Activated gamma-delta T cell treated with Interleukin-2 at 50 U/mL for 16 hours (primary cell): Measurements from ENCODE around the gene FAM50B.

ENCODE experiments used
- DNase-seq: peaks from one replicate; pipeline ENCODE4 v3.0.0-alpha.2; 2020

Gene FAM50B

DNA sequence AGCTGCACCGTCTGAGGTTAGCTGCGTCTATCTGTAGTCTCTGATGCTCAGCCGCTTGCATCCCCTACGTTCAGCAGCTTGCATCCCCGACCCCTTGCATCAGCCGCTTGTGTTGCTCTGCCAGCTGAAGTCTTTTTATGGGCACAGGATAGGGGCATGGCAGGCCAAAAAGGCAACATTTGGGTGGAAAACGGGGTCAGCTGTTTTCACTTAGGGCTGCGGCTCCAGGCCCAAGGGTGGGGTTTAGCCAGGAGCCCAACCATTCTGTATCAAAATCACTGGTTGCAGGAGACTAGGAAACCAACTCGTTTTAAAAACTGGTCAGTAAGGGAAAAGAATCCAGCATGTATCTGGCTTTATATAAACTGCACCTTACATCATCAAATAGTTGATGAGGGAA is 49.9 kb downstream of the FAM50B start:
- DNase-seq, result no peak

DNA sequence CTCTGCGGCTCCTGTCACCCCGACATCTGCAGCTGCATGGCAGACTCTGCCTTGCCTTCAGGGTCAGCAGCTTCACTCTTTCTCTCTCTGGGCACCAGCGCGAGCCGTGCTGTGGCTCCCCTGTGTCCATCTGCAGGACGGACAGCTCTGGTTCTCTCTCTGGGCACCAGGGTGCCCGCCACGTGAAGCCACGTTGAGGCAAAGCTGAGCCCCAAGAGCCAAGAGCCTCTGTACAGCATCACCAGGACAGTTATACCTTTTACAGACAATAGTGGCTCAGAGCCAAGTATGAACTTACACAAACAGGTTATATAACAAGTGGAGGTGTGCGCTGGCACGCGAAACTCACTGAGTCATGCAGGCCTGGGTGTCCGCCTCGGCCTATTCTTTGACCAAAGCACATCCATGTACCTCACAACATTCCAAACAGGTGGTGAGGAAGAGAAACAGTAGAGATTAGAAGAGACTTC is 50.8 kb downstream of the FAM50B start:
- DNase-seq, result no peak
